Measurements from ENCODE around the gene IMMP2L. TPM values are rescaled to one million over a fixed set of nuclear protein-coding genes. Genes with fewer than 3 reads are reported as not detected.
"Not testable (repeated sequence)": the region's sequence is repeated elsewhere in the genome, so short reads cannot be mapped to it uniquely, and the experiment has no call there.

Gene IMMP2L
- total and polyA plus RNA-seq, 4 donors = 7.3 to 21.1 (median 12.4) TPM

GRCh38 chr7:111255576-111255975, 306.7 kb downstream of the IMMP2L start (continued):
- no peak for TF ChIP-seq ATF3 (IDR thresholded peaks at IDR 0.05)
- no peak for TF ChIP-seq GABPA (IDR thresholded peaks at IDR 0.05 in 1 of 2, conservative IDR thresholded peaks at IDR 0.05 in 1 of 2)
- TF ChIP-seq JUND (IDR thresholded peaks at IDR 0.05) = no peak
- TF ChIP-seq EGR1 (IDR thresholded peaks at IDR 0.05; ENCODE audit: low read depth in 2 of 2) = no peak
- TF ChIP-seq ZBTB33 (IDR thresholded peaks at IDR 0.05) = no peak
- TF ChIP-seq FOXA2 (IDR thresholded peaks at IDR 0.05) = no peak
- no peak for TF ChIP-seq SP1 (IDR thresholded peaks at IDR 0.05)
- no peak for TF ChIP-seq MAX (IDR thresholded peaks at IDR 0.05)

GRCh38 chr7:111251365-111251764, 310.9 kb downstream of the IMMP2L start:
- H3K27me3 ChIP-seq (ENCODE audit: control insufficient read depth in 4 of 4, insufficient read depth in 4 of 4, low read length in 3 of 4); H3K36me3 ChIP-seq (ENCODE audit: control insufficient read depth in 4 of 4, insufficient read depth in 3 of 4, low read depth in 1 of 4, low read length in 3 of 4); H3K27ac ChIP-seq (ENCODE audit: low read depth in 1 of 2, low read length in 2 of 2); H3K4me3 ChIP-seq (ENCODE audit: low read depth in 1 of 3, low read length in 3 of 3); H3K4me1 ChIP-seq (ENCODE audit: control insufficient read depth in 4 of 4, insufficient read depth in 4 of 4, low read length in 3 of 4); H3K9ac ChIP-seq (ENCODE audit: low read depth in 1 of 2, low read length in 2 of 2); H3K9me3 ChIP-seq (ENCODE audit: control insufficient read depth in 4 of 4, low read length in 3 of 4); DNase-seq (ENCODE audit: low spot score): not testable (repeated sequence)
- 94% methylated on average over 3 of the region's 3 CpGs for WGBS

GRCh38 chr7:111249807-111250206, 312.5 kb downstream of the IMMP2L start:
- H3K4me1 ChIP-seq (ENCODE audit: control insufficient read depth in 4 of 4, insufficient read depth in 4 of 4, low read length in 3 of 4); H3K4me3 ChIP-seq (ENCODE audit: low read depth in 1 of 3, low read length in 3 of 3); H3K27ac ChIP-seq (ENCODE audit: low read depth in 1 of 2, low read length in 2 of 2); H3K9me3 ChIP-seq (ENCODE audit: control insufficient read depth in 4 of 4, low read length in 3 of 4); H3K27me3 ChIP-seq (ENCODE audit: control insufficient read depth in 4 of 4, insufficient read depth in 4 of 4, low read length in 3 of 4); DNase-seq (ENCODE audit: low spot score); H3K9ac ChIP-seq (ENCODE audit: low read depth in 1 of 2, low read length in 2 of 2); H3K36me3 ChIP-seq (ENCODE audit: control insufficient read depth in 4 of 4, insufficient read depth in 3 of 4, low read depth in 1 of 4, low read length in 3 of 4): not testable (repeated sequence)
- 90% methylated on average over 5 of the region's 5 CpGs for WGBS

- H3K36me3 ChIP-seq (ENCODE audit: control insufficient read depth in 4 of 4, insufficient read depth in 3 of 4, low read depth in 1 of 4, low read length in 3 of 4) = no peaks in the 10 kb centered on the region
- no peak for DNase-seq (ENCODE audit: low spot score)
- no peaks in the 10 kb centered on the region for H3K27me3 ChIP-seq (ENCODE audit: control insufficient read depth in 4 of 4, insufficient read depth in 4 of 4, low read length in 3 of 4)
- H3K27ac ChIP-seq (ENCODE audit: low read depth in 1 of 2, low read length in 2 of 2) = no peak overlapping the region
- no peaks in the 10 kb centered on the region for H3K4me1 ChIP-seq (ENCODE audit: control insufficient read depth in 4 of 4, insufficient read depth in 4 of 4, low read length in 3 of 4)
- no peak overlapping the region for H3K4me3 ChIP-seq (ENCODE audit: low read depth in 1 of 3, low read length in 3 of 3)
- WGBS = 87% methylated on average over 9 of the region's 9 CpGs
- H3K9ac ChIP-seq (ENCODE audit: low read depth in 1 of 2, low read length in 2 of 2) = no peak overlapping the region
- no peaks in the 10 kb centered on the region for H3K9me3 ChIP-seq (ENCODE audit: control insufficient read depth in 4 of 4, low read length in 3 of 4)
- TF ChIP-seq FOXA1 (IDR thresholded peaks at IDR 0.05) (no peak), JUND (IDR thresholded peaks at IDR 0.05) (no peak), ZBTB33 (IDR thresholded peaks at IDR 0.05) (no peak), SP1 (IDR thresholded peaks at IDR 0.05) (no peak), EGR1 (IDR thresholded peaks at IDR 0.05; ENCODE audit: low read depth in 2 of 2) (no peak), TAF1 (conservative IDR thresholded peaks at IDR 0.05) (no peak)
These were observed 320.0 kb downstream of the IMMP2L start for GRCh38 chr7:111242141-111242755.

Data from liver (tissue), 9 donors.